Esophagus squamous epithelium (tissue), 5 donors: Measurements from ENCODE around the gene PLSCR3. TPM values are rescaled to one million over a fixed set of nuclear protein-coding genes. Genes with fewer than 3 reads are reported as not detected.

ENCODE experiments used
- DNase-seq: peaks from one replicate; lab custom pipeline; 2025; lab: John Stamatoyannopoulos, UW
- H3K27ac ChIP-seq, 4 donors: fragments of 200-600 bp; sonication (generic); one replicate each; pipeline ENCODE4 v1.5.1; 2016 to 2019; ENCODE audit warnings: mild to moderate bottlenecking in 1 of 4
- H3K27me3 ChIP-seq, 4 donors: fragments of 200-600 bp; sonication (generic); 1 replicate in 3 of 4; 2 replicates in 1 of 4; pipeline versions ENCODE4 v1.5.1 to v1.6.0; 2017 to 2021; ENCODE audit warnings: antibody characterized with exemption in 1 of 4
- H3K36me3 ChIP-seq, 3 donors: fragments of 200-600 bp; sonication (generic); one replicate each; pipeline ENCODE4 v1.5.1; 2016 to 2019
- H3K4me1 ChIP-seq, 3 donors: fragments of 200-600 bp; sonication (generic); one replicate each; pipeline ENCODE4 v1.5.1; 2017 to 2019
- H3K4me3 ChIP-seq, 4 donors: fragments of 200-600 bp; sonication (generic); 1 replicate in 3 of 4; 2 replicates in 1 of 4; pipeline ENCODE4 v1.5.1; 2016 to 2019; ENCODE audit warnings: mild to moderate bottlenecking in 2 of 4, moderate library complexity in 1 of 4
- H3K9me3 ChIP-seq, 3 donors: fragments of 200-600 bp; sonication (generic); one replicate each; pipeline ENCODE4 v1.5.1; 2016 to 2019
- POLR2A ChIP-seq, 4 donors: fragments of 450-650 bp; IDR thresholded peaks; one replicate each; pipeline ENCODE4 v1.6.1; 2017; ENCODE audit warnings: antibody characterized with exemption in 4 of 4, mild to moderate bottlenecking in 4 of 4, moderate library complexity in 3 of 4
- WGBS, 2 donors: methylation state at CpG; one replicate each; pipeline ENCODE4 v1.1.5; 2018; 5-methylcytosine and 5-hydroxymethylcytosine counted together
- intact Hi-C: fragments of 100-400 bp; cut with DNase I; formaldehyde crosslinking; loops from one replicate; pipeline ENCODE4 v1.15.0; 2022
- total RNA-seq, 4 donors: library from RNA; depleted of rRNA; stranded (reverse); fragments of >200 nt; gene quantifications; one replicate each; pipeline ENCODE4 v1.1.0, GENCODE V29; 2016
- TF ChIP-seq, protein P1 (sequence below), 6 experiments: fragments of 450-650 bp in 4 of 6; fragments of 200-600 bp in 2 of 6; sonication (generic) in 2 of 6; IDR thresholded peaks; one replicate each; pipeline ENCODE4 v1.5.1; 2016 to 2019; ENCODE audit warnings: antibody characterized with exemption in 6 of 6, mild to moderate bottlenecking in 4 of 6, moderate library complexity in 4 of 6
- donor health status: DM: yes; HTN: yes; CAD: no.

PLSCR3 gene
- total RNA-seq, 4 donors from 2014 or later, result 18.6 to 33.5 (median 24.7) TPM

DNA sequence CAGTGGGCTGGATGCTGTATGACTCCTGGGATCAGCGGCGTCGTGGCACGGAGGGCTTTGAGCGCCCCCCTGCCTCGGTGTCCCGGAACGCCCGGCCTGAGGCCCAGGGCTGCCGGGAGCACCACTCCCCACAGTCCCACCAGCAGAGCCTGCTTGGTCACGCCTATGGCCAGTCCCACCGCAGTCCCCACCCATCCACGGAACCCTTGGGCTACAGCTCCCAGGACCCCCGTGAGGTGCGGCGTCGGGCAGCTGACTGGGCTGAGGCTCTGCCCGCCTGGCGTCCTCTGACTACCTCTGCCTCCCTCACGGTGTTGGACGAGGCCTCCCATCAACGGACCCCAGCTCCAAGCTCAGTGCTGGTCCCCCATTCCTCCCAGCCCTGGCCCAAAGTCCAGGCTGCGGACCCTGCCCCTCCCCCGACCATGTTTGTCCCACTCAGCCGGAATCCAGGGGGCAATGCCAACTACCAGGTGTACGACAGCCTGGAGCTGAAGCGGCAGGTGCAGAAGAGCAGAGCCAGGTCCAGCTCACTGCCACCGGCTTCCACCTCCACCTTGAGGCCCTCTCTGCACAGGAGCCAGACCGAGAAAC lies 32.7 kb upstream of the PLSCR3 start:
- Histone ChIP-seq H3K4me3 (no peak overlapping the region), H3K9me3 (no peaks in the 10 kb centered on the region), H3K4me1 (no peaks in the 10 kb centered on the region), H3K36me3 (no peaks in the 10 kb centered on the region), H3K27me3 (no peaks in the 10 kb centered on the region), H3K27ac (no peak overlapping the region)
- intact Hi-C loops, result no loop called here
- DNase-seq, result no peak
- 73 to 81% methylated on average over 2 to 4 of the region's 29 CpGs for WGBS, 2 donors
- TF ChIP-seq POLR2A (IDR thresholded peaks at IDR 0.05), result no peak
- TF ChIP-seq, protein P1, sequence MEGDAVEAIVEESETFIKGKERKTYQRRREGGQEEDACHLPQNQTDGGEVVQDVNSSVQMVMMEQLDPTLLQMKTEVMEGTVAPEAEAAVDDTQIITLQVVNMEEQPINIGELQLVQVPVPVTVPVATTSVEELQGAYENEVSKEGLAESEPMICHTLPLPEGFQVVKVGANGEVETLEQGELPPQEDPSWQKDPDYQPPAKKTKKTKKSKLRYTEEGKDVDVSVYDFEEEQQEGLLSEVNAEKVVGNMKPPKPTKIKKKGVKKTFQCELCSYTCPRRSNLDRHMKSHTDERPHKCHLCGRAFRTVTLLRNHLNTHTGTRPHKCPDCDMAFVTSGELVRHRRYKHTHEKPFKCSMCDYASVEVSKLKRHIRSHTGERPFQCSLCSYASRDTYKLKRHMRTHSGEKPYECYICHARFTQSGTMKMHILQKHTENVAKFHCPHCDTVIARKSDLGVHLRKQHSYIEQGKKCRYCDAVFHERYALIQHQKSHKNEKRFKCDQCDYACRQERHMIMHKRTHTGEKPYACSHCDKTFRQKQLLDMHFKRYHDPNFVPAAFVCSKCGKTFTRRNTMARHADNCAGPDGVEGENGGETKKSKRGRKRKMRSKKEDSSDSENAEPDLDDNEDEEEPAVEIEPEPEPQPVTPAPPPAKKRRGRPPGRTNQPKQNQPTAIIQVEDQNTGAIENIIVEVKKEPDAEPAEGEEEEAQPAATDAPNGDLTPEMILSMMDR (IDR thresholded peaks at IDR 0.05), result no peak

- intact Hi-C loops, result no loop called here
- Histone ChIP-seq H3K4me1 (no peaks in the 10 kb centered on the region), H3K36me3 (no peaks in the 10 kb centered on the region), H3K27ac (no peak overlapping the region), H3K27me3 (no peaks in the 10 kb centered on the region), H3K4me3 (no peak overlapping the region), H3K9me3 (no peaks in the 10 kb centered on the region)
- 94 to 95% methylated on average over 20 to 21 of the region's 33 CpGs for WGBS, 2 donors
- TF ChIP-seq POLR2A (IDR thresholded peaks at IDR 0.05), result no peak
- TF ChIP-seq, protein P1 (IDR thresholded peaks at IDR 0.05), result no peak
- DNase-seq, result no peak
These were observed 32.0 kb upstream of the PLSCR3 start for GRCh38 chr17:7426203-7426863.

DNA sequence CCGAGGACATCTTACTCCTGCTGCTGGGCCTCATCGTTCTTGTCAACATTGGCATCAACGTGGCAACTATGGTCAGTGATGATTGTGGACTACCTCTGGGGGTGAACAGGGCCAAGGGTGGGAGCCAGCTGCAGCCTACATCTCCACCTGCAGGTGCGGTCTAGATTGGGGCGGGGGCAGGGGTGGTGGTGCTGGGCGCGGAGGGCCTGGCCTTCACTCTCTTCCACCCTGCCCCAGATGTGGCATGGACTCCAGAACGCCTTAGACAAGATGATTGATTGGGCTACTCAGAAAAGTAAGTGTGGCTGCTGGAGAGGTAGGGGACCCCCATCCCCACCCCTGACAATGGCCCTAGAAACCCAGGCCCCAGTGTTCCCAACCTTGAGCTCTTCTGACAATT lies 31.4 kb upstream of the PLSCR3 start:
- Histone ChIP-seq H3K27me3 (no peaks in the 10 kb centered on the region), H3K4me3 (no peak overlapping the region), H3K36me3 (no peaks in the 10 kb centered on the region), H3K9me3 (no peaks in the 10 kb centered on the region), H3K27ac (no peak overlapping the region), H3K4me1 (no peaks in the 10 kb centered on the region)
- DNase-seq, result no peak
- intact Hi-C loops, result no loop called here
- WGBS, 2 donors, result 84 to 90% methylated on average over 4 to 5 of the region's 8 CpGs
- TF ChIP-seq, protein P1 (IDR thresholded peaks at IDR 0.05), result no peak
- no peak for TF ChIP-seq POLR2A (IDR thresholded peaks at IDR 0.05)

DNA sequence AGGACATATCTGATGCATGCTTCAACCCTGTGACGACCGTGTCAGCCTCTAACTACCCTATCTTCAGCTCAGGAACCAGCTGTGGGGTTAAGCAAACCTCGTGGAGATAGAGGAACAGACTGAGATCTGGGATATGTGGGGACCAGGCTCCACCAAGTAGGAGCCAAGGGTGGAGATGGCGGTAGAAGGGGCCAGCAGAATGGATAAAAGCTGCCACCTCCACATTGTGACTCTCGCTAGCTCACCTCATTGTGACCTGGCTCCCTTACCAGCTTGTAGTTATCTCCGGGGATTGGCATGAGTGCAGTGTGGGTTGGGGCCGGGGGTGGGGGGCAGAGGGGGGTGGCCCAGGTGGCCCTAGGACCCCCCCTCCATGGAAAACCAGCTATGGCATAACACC lies 31.0 kb upstream of the PLSCR3 start, which contains the start of gene SPEM2:
Gene SPEM2 (plus strand): TSS at position 301 of the 400 bp plus-strand sequence. CDS start 73 bp downstream, at position 374.
- intact Hi-C loops, result no loop called here
- no peak for DNase-seq
- 72 to 74% methylated on average over 5 to 6 of the region's 7 CpGs for WGBS, 2 donors
- Histone ChIP-seq H3K27ac (no peak within 1 kb of the TSS), H3K27me3 (no peaks in the 10 kb centered on the region), H3K36me3 (no peaks in the 10 kb centered on the region), H3K4me1 (no peaks in the 10 kb centered on the region), H3K4me3 (no peak within 1 kb of the TSS), H3K9me3 (no peaks in the 10 kb centered on the region)
- TF ChIP-seq, protein P1 (IDR thresholded peaks at IDR 0.05), result no peak
- no peak for TF ChIP-seq POLR2A (IDR thresholded peaks at IDR 0.05)

GRCh38 chr17:7423679-7424078 lies 29.4 kb upstream of the PLSCR3 start:
- WGBS, 2 donors, result 63 to 71% methylated on average over 4 of the region's 4 CpGs
- no peaks in the 10 kb centered on the region for H3K4me1 ChIP-seq
- H3K36me3 ChIP-seq, result no peaks in the 10 kb centered on the region
- intact Hi-C loops, result no loop called here
- H3K27ac ChIP-seq, result no peak overlapping the region
- no peak for TF ChIP-seq POLR2A (IDR thresholded peaks at IDR 0.05)
- TF ChIP-seq, protein P1 (IDR thresholded peaks at IDR 0.05), result no peak
- H3K4me3 ChIP-seq, result no peak overlapping the region
- no peaks in the 10 kb centered on the region for H3K9me3 ChIP-seq
- DNase-seq, result no peak
- no peaks in the 10 kb centered on the region for H3K27me3 ChIP-seq
